HFFc6 (cell line): ENCODE results near the gene CIB4. TPM values are rescaled to one million over a fixed set of nuclear protein-coding genes. Genes with fewer than 3 reads are reported as not detected.

Experiments
- DNase-seq: peaks from one replicate; pipeline ENCODE4 v3.0.0-alpha.2; 2018
- H3K27ac Mint-ChIP-seq: 2 replicates; pipeline ENCODE4 v1.8.0; 2020; ENCODE audit warnings: mild to moderate bottlenecking, mixed read lengths
- H3K27me3 Mint-ChIP-seq: 2 replicates; pipeline ENCODE4 v1.8.0; 2021; ENCODE audit warnings: mild to moderate bottlenecking, moderate library complexity, mixed read lengths; ENCODE audit not compliant: insufficient read depth
- H3K36me3 Mint-ChIP-seq: 2 replicates; pipeline ENCODE4 v1.8.0; 2021; ENCODE audit warnings: low read depth, mixed read lengths
- H3K4me1 Mint-ChIP-seq: 2 replicates; pipeline ENCODE4 v1.8.0; 2020; ENCODE audit warnings: low read depth, mixed read lengths
- H3K4me3 Mint-ChIP-seq: 2 replicates; pipeline ENCODE4 v1.8.0; 2020; ENCODE audit warnings: mild to moderate bottlenecking, moderate library complexity, mixed read lengths
- H3K9me3 Mint-ChIP-seq: 2 replicates; pipeline ENCODE4 v1.8.0; 2020; ENCODE audit warnings: mild to moderate bottlenecking, mixed read lengths
- long read RNA-seq: library from polyadenylated mRNA; unstranded; transcript quantifications from one replicate; pipeline ENCODE4 v2.0.0, GENCODE V29; 2019
- total RNA-seq, 6 experiments: library from RNA; stranded (reverse); fragmentation: NEBNext Ultra II Directional; extraction: Animal tissue kit (Norgen Biotek cat#: 25700); gene quantifications; 2 replicates in 1 of 6; 3 replicates in 5 of 6; pipeline ENCODE4 v1.2.3, GENCODE V29; 2021
- TF ChIP-seq, protein P1 (sequence below): fragments of 200-600 bp; sonication (generic); IDR thresholded peaks from 2 replicates; pipeline ENCODE4 v1.5.0; 2021; ENCODE audit warnings: antibody characterized with exemption, mild to moderate bottlenecking

CIB4 gene
- not detected for total RNA-seq
- long read RNA-seq: 0 reads

GRCh38 chr2:26640781-26641564 lies at the start of gene CIB4:
CIB4 (minus strand) TSS chr2:26641366; CDS start chr2:26641314, 52 bp downstream.
- DNase-seq: no peak
- TF ChIP-seq, protein P1, sequence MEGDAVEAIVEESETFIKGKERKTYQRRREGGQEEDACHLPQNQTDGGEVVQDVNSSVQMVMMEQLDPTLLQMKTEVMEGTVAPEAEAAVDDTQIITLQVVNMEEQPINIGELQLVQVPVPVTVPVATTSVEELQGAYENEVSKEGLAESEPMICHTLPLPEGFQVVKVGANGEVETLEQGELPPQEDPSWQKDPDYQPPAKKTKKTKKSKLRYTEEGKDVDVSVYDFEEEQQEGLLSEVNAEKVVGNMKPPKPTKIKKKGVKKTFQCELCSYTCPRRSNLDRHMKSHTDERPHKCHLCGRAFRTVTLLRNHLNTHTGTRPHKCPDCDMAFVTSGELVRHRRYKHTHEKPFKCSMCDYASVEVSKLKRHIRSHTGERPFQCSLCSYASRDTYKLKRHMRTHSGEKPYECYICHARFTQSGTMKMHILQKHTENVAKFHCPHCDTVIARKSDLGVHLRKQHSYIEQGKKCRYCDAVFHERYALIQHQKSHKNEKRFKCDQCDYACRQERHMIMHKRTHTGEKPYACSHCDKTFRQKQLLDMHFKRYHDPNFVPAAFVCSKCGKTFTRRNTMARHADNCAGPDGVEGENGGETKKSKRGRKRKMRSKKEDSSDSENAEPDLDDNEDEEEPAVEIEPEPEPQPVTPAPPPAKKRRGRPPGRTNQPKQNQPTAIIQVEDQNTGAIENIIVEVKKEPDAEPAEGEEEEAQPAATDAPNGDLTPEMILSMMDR: no peak
- Mint-ChIP-seq H3K27me3 (peaks cover 29% of the 10 kb centered on the region), H3K9me3 (no peaks in the 10 kb centered on the region), H3K27ac (no peak within 1 kb of the TSS), H3K36me3 (no peaks in the 10 kb centered on the region), H3K4me1 (peaks cover 7% of the 10 kb centered on the region; the same call in 1 of the 2 replicates), H3K4me3 (no peak within 1 kb of the TSS)

- Mint-ChIP-seq H3K9me3 (no peaks in the 10 kb centered on the region), H3K27me3 (peaks cover 56% of the 10 kb centered on the region), H3K4me1 (0 out of 2 replicates have a peak, but pooled peaks cover 5% of the 10 kb centered on the region), H3K4me3 (no peak overlapping the region), H3K27ac (no peak overlapping the region), H3K36me3 (peaks cover 4% of the 10 kb centered on the region; the same call in 1 of the 2 replicates)
- no peak for DNase-seq
- TF ChIP-seq, protein P1: no peak
Observed at GRCh38 chr2:26687801-26688200, 46.6 kb upstream of the CIB4 start.

DNA sequence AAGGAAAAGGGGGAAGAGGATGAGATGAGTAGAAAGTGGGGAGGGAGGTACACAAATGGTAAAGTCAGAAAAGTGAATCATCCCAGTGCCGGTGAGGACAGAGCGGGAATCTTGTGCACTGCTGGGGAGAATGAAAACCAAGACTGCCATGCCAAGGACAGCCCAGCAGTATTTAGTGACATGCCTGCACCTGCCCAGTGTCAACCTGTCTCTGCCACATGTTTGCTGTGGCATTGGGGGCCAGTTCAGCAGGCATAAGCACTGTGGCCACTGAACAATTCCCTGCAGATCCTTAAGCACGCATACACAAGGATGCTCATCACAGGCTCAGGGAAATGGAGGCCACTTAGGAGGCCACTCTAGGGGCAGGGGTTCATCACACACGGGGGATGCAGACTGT lies 46.2 kb upstream of the CIB4 start:
- H3K27me3 Mint-ChIP-seq: peaks cover 60% of the 10 kb centered on the region
- peaks cover 3% of the 10 kb centered on the region; the same call in 1 of the 2 replicates for H3K36me3 Mint-ChIP-seq
- TF ChIP-seq, protein P1: no peak
- H3K27ac Mint-ChIP-seq: no peak overlapping the region
- H3K4me3 Mint-ChIP-seq: no peak overlapping the region
- H3K4me1 Mint-ChIP-seq: 0 out of 2 replicates have a peak, but pooled peaks cover 4% of the 10 kb centered on the region
- no peaks in the 10 kb centered on the region for H3K9me3 Mint-ChIP-seq
- DNase-seq: no peak

GRCh38 chr2:26685989-26686839 lies 45.0 kb upstream of the CIB4 start:
- H3K27me3 Mint-ChIP-seq: peaks cover 58% of the 10 kb centered on the region
- TF ChIP-seq, protein P1: peak; percentile 69
- H3K36me3 Mint-ChIP-seq: no peaks in the 10 kb centered on the region
- no peak overlapping the region for H3K27ac Mint-ChIP-seq
- H3K4me1 Mint-ChIP-seq: no peaks in the 10 kb centered on the region
- H3K4me3 Mint-ChIP-seq: no peak overlapping the region
- no peaks in the 10 kb centered on the region for H3K9me3 Mint-ChIP-seq
- no peak for DNase-seq

DNA sequence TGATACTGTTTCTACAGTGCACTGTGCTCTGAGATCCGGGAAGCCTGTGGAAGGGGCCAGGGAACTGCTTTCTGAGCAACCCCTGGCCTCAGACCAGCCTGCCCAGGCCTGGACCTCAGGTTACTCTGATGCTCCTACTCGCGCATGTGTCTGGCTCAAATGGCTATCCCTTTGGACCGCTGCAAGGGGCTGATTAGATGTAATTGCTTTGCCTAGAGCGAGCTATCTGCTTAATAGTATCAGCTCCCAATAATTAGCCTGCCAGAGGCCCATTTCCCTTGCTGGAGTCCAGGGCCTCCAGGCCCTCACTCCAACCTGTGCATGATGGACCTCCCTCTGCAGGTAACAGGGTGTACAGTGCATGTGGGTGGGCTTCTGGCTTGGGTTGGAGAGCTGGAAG lies 44.2 kb upstream of the CIB4 start:
- H3K27ac Mint-ChIP-seq: no peak overlapping the region
- H3K27me3 Mint-ChIP-seq: peaks cover 64% of the 10 kb centered on the region

More for the DNA sequence above, 44.2 kb upstream of the CIB4 start:
- Mint-ChIP-seq H3K4me1 (no peaks in the 10 kb centered on the region), H3K9me3 (no peaks in the 10 kb centered on the region), H3K4me3 (no peak overlapping the region), H3K36me3 (no peaks in the 10 kb centered on the region)
- TF ChIP-seq, protein P1: no peak
- no peak for DNase-seq
